Prostate gland (tissue), 2 donors: ENCODE data around the gene R3HDM4. TPM values are rescaled to one million over a fixed set of nuclear protein-coding genes. Genes with fewer than 3 reads are reported as not detected.

Source experiments
- DNase-seq: peaks from one replicate; pipeline ENCODE4 v3.0.0-alpha.2; 2019; ENCODE audit warnings: low spot score
- H3K27ac ChIP-seq, 2 donors: fragments of 200-600 bp; sonication (generic); 2 replicates each; pipeline ENCODE4 v1.5.1; 2017 to 2019
- H3K27me3 ChIP-seq: fragments of 200-600 bp; sonication (generic); replicated peaks from 2 replicates; pipeline ENCODE4 v1.5.1; 2019; ENCODE audit not compliant: insufficient read depth
- H3K36me3 ChIP-seq, 2 donors: fragments of 200-600 bp; sonication (generic); 1 replicate in 1 of 2; 2 replicates in 1 of 2; pipeline versions ENCODE4 v1.5.1 to v1.8.1; 2017 to 2019
- H3K4me1 ChIP-seq: fragments of 200-600 bp; sonication (generic); replicated peaks from 2 replicates; pipeline ENCODE4 v1.5.1; 2019
- H3K4me3 ChIP-seq, 2 donors: fragments of 200-600 bp; sonication (generic); 2 replicates each; pipeline ENCODE4 v1.5.1; 2017 to 2019
- H3K9me3 ChIP-seq: fragments of 200-600 bp; sonication (generic); 2 replicates; pipeline ENCODE4 v1.5.1; 2017
- CTCF ChIP-seq, 4 experiments: fragments of 200-600 bp in 2 of 4; fragments of 450-650 bp in 2 of 4; sonication (generic) in 2 of 4; IDR thresholded peaks; 1 replicate in 3 of 4; 2 replicates in 1 of 4; pipeline ENCODE4 v1.5.1; 2016 to 2019; ENCODE audit warnings: antibody characterized with exemption in 4 of 4, mild to moderate bottlenecking in 2 of 4, moderate library complexity in 2 of 4
- POLR2A ChIP-seq: fragments of 450-650 bp; IDR thresholded peaks from one replicate; pipeline ENCODE4 v1.6.1; 2016; ENCODE audit warnings: antibody characterized with exemption, mild to moderate bottlenecking
- POLR2AphosphoS5 ChIP-seq: sonication (generic); formaldehyde crosslinking; IDR thresholded peaks from one replicate; pipeline ENCODE4 v1.6.1; 2017; ENCODE audit warnings: antibody characterized with exemption
- WGBS: methylation state at CpG from one replicate; pipeline ENCODE4 v1.1.5; 2018; 5-methylcytosine and 5-hydroxymethylcytosine counted together
- intact Hi-C: fragments of 100-400 bp; cut with DNase I; formaldehyde crosslinking; loops from one replicate; pipeline ENCODE4 v1.14.2; 2022
- total RNA-seq, 2 donors: library from RNA; depleted of rRNA; stranded (reverse); fragments of >200 nt; gene quantifications; one replicate each; pipeline ENCODE4 v1.1.0, GENCODE V29; 2016

The R3HDM4 gene
- total RNA-seq, 2 donors from 2014 or later = 36.9 to 58.7 TPM

- WGBS = 93% methylated on average over 10 of the region's 10 CpGs
- intact Hi-C loops = no loop called here
- no peaks in the 10 kb centered on the region for H3K27me3 ChIP-seq
- no peaks in the 10 kb centered on the region for H3K9me3 ChIP-seq
- TF ChIP-seq CTCF (IDR thresholded peaks at IDR 0.05) = no peak
- no peak for TF ChIP-seq POLR2A
- no peak for TF ChIP-seq POLR2AphosphoS5
- H3K4me3 ChIP-seq = no peak overlapping the region
- DNase-seq = no peak
- peaks cover under 1 to 14% of the 10 kb centered on the region in 2 donors for H3K36me3 ChIP-seq
- H3K27ac ChIP-seq = no peak overlapping the region
- no peaks in the 10 kb centered on the region for H3K4me1 ChIP-seq
Measured at GRCh38 chr19:887599-887998, 25.4 kb downstream of the R3HDM4 start.

GRCh38 chr19:887072-887471 lies 25.9 kb downstream of the R3HDM4 start:
- Histone ChIP-seq H3K27me3 (no peaks in the 10 kb centered on the region), H3K4me1 (no peaks in the 10 kb centered on the region), H3K4me3 (no peak overlapping the region), H3K27ac (no peak overlapping the region), H3K9me3 (no peaks in the 10 kb centered on the region), H3K36me3 (peaks cover 4 to 14% of the 10 kb centered on the region in 2 donors)
- intact Hi-C loops = no loop called here
- no peak for DNase-seq
- TF ChIP-seq CTCF (IDR thresholded peaks at IDR 0.05) = no peak
- no peak for TF ChIP-seq POLR2A
- TF ChIP-seq POLR2AphosphoS5 = no peak
- 78% methylated on average over 16 of the region's 16 CpGs for WGBS

GRCh38 chr19:885536-886224 lies 27.3 kb downstream of the R3HDM4 start:
- H3K27me3 ChIP-seq = no peaks in the 10 kb centered on the region
- TF ChIP-seq POLR2AphosphoS5 = no peak
- TF ChIP-seq CTCF (IDR thresholded peaks at IDR 0.05) = no peak
- TF ChIP-seq POLR2A = no peak
- peaks cover 4 to 22% of the 10 kb centered on the region in 2 donors for H3K36me3 ChIP-seq
- no peak for DNase-seq
- 93% methylated on average over 57 of the region's 64 CpGs for WGBS
- no peak overlapping the region for H3K4me3 ChIP-seq
- no peak overlapping the region for H3K27ac ChIP-seq
- H3K9me3 ChIP-seq = no peaks in the 10 kb centered on the region
- intact Hi-C loops = no loop called here
- no peaks in the 10 kb centered on the region for H3K4me1 ChIP-seq

GRCh38 chr19:884420-885211 lies 28.4 kb downstream of the R3HDM4 start:
- H3K4me3 ChIP-seq = no peak overlapping the region
- no peak overlapping the region for H3K27ac ChIP-seq
- TF ChIP-seq POLR2AphosphoS5 = no peak
- no peak for TF ChIP-seq CTCF (IDR thresholded peaks at IDR 0.05)
- TF ChIP-seq POLR2A = no peak
- peaks cover 10 to 26% of the 10 kb centered on the region in 2 donors for H3K36me3 ChIP-seq
- intact Hi-C loops = no loop called here
- no peak for DNase-seq
- H3K4me1 ChIP-seq = no peaks in the 10 kb centered on the region
- H3K27me3 ChIP-seq = no peaks in the 10 kb centered on the region
- 91% methylated on average over 50 of the region's 51 CpGs for WGBS
- no peaks in the 10 kb centered on the region for H3K9me3 ChIP-seq
